NOMO-1 (cell line): ENCODE measurements around the gene JPH2.
"Not testable (repeated sequence)": the region's sequence is repeated elsewhere in the genome, so short reads cannot be mapped to it uniquely, and the experiment has no call there.

ENCODE experiments used
- DNase-seq, 2 experiments: peaks; one replicate each; lab custom pipeline; 2025; ENCODE audit not compliant: unreplicated experiment in 2 of 2; lab: John Stamatoyannopoulos, UW

JPH2 gene

GRCh38 chr20:44129300-44129699 is 57.7 kb downstream of the JPH2 start:
- DNase-seq: not testable (repeated sequence)

DNA sequence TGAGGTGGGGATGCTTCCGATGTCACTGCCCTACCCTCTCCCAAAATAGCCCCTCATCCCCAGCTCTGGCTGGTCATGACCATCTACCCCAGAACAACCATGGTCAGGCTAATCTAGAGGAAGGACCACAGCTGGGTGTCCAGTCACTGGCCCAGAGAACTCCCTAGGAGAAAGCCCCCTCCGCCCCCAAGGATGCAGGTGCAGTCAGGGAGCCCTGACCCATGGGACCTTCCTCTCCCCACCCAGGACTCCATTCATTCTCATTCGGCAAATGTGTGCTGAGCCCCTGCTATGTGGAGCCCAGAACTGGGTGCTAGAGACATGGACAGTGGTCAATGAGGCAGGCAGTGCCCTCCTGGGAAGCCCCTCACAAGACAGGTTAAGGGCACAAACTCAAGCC is 60.5 kb downstream of the JPH2 start:
- DNase-seq: no peak

GRCh38 chr20:44125332-44126127 is 61.5 kb downstream of the JPH2 start:
- no peak for DNase-seq

GRCh38 chr20:44123874-44124535 is 63.0 kb downstream of the JPH2 start:
- DNase-seq: no peak

- no peak for DNase-seq
Measured at GRCh38 chr20:44123251-44123650, 63.7 kb downstream of the JPH2 start.

- DNase-seq: no peak
Measured at GRCh38 chr20:44120676-44121425, 66.1 kb downstream of the JPH2 start.

GRCh38 chr20:44118185-44119033 is 68.6 kb downstream of the JPH2 start:
- no peak for DNase-seq

- no peak for DNase-seq
Measured at GRCh38 chr20:44117296-44118184, 69.4 kb downstream of the JPH2 start.

DNA sequence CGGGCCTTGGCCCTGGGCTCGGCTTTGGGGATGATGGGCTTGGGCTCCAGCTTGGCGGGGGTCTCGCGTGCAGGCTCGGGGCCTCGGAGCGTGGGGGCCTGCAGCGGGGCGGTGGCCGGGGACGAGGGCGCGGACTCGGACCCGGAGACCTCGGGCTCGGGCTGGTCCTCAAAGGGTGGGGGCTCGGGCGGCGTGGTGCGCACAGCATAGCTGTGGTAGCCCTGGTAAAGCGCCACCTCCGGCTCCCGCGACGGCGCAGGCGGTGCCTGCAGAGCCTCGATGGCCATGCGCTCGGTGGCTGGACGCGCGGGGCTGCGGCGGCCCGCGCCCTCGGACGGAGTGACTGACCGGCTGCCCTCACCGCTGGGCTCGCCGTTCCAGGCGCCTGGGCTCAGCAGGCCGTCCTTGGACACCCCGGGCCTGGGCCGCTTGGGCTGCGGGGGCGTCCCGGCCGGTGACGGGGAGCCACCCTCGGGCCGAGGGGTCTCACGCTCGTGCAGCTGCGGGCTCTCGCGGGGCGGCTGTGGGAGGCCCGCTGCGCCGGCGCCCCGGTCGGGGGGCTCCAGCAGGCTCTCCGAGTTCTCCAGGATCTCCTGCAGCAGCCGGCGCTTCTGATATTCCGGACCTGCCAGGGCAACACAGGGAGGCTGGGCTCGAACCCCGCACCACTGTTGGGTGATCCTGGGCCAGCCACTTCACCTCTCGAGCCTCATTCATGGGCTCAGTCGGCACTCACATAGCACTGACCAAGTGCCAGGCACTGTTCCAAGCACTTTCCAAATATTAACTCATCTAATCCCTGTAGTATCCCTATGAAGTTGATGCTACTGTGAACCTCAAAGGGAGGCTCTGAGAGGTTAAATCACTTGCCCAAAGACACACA is 71.0 kb downstream of the JPH2 start:
- DNase-seq: no peak

GRCh38 chr20:44115181-44115580 is 71.8 kb downstream of the JPH2 start:
- no peak for DNase-seq

DNA sequence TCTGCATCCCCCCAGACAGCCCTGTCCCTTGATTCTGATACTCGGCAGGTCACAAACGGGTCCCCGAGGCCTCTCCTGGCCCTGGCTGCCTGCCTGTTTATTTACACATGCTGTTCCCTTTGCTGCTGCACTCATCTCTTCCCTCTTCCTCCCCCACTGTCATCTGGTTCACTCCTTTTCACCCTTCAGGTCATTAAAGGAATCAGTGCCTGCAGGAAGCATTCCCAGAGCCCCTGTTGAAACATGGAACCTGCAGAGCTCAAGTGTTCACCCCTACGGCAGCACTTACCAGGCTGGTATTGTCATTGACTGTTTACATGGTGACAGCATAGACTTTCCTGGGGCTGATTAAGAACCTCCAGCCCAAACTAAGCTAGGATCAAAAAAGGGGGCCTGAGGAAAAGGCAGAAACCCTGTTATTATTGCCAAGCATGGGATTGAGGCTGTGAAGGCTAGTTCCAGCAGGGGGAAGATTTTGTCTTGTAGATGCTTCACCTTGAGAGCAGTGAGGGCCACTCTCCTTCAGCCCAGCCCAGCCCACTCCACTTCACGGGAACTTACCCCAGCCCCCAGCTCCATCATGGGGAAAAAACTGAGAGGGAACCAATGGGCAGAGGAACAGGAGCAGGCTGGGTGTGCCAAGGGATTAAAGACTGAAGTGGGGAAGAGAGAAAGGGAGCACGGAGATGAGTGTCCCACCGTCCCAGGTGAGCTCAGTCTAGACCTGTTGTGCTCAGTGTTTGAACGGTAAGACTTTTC is 73.2 kb downstream of the JPH2 start:
- DNase-seq: no peak

GRCh38 chr20:44112889-44113617 is 73.9 kb downstream of the JPH2 start:
- DNase-seq: no peak

DNA sequence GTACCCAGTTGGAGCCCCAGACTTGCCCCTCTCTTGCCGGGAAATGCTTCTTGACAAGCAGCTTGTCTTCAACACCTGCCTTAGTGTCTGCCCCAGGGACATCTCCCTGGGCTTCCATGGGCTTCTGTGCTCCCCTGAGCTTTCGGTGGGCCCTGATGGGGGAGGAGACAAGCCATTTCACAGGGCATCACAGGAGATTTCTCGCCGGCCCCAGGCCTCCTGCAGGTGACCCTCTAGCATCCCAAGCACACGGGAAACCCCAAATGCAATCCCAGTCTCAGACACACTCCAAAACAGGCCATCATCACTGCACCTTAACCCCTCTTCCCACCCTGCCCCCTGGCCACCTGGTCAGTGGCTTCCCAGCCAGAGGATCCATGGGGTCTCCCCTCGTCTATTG is 74.5 kb downstream of the JPH2 start:
- DNase-seq: no peak

DNA sequence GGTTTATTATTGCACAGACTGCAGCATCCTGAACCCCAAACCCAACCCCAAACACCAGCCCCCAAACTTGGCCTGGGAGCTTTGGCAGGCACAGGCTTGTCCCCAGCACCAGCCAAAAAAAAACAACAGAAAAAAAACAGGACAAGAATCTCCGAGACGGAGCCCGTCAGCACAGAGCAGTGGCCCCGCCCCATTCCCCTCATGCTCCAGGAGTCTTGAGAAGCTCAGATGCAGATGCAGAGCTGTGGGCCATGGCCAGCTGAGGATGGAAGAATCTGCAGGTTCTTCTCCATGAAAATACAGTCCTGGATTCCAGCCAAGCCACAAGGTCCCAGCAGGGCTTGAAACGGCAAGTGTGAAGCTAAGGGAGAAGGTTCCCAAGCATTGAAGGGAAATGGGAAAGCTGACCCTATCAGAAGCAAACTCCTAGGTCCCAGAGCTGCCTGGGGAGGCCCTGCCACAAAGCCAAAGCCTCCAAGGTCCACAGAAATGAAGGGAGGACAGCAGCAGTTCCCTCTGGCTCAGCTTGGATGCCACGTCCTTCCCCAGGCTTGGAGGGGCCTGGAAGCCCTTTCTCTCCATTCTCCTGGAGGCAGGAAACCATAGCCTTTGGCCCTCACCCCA is 75.2 kb downstream of the JPH2 start:
- DNase-seq: no peak

- DNase-seq: no peak
Measured at GRCh38 chr20:44110816-44111568, 76.0 kb downstream of the JPH2 start.

DNA sequence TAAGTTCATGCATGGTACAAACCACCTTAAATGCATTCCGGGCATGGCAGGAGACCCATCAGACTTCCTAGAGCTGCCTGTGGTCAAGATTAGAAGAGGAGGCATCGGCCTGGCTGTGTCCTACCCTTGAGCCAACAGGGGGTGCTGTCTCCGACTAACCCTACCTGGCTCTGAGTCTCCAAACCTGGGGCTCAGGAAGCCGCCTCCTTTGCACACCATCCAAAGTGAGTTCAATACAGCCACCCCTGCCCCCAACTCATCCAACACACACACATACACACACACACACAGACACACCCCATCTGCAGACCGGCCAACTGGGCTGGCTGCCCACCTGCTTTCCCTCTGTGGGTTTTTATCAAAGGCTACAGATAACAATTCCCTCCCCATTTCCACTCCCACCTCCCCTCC is 77.0 kb downstream of the JPH2 start:
- DNase-seq: no peak
